ENCODE data around the gene IL19.

IL19 gene
- 0.15 to 0.54 (median 0.27) reads per million in 4 donors for total RNA-seq

GRCh38 chr1:206770531-206771337, at the start of gene IL19:
Gene IL19, plus strand, starts transcription at chr1:206770773. Its CDS starts 65,890 bp downstream, at chr1:206836663.
- DNase-seq = no peak

- no peak for DNase-seq
These were observed 49.1 kb upstream of the IL19 start for GRCh38 chr1:206721454-206721853.

GRCh38 chr1:206722751-206723461, 47.7 kb upstream of the IL19 start:
- DNase-seq = no peak

GRCh38 chr1:206723462-206723804, 47.1 kb upstream of the IL19 start:
- DNase-seq = no peak

GRCh38 chr1:206723805-206724472, 46.6 kb upstream of the IL19 start:
- no peak for DNase-seq

- peak in 4 of 5 donors; percentile 40 to 65 (median 48) for DNase-seq
These were observed 45.2 kb upstream of the IL19 start for GRCh38 chr1:206725109-206725963.

- DNase-seq = no peak
These were observed 42.4 kb upstream of the IL19 start for GRCh38 chr1:206727981-206728696.

GRCh38 chr1:206728697-206728987, 41.9 kb upstream of the IL19 start:
- no peak for DNase-seq

GRCh38 chr1:206729050-206729449, 41.5 kb upstream of the IL19 start:
- no peak for DNase-seq

- no peak for DNase-seq
These were observed 41.1 kb upstream of the IL19 start for GRCh38 chr1:206729507-206729906.

- DNase-seq = no peak
These were observed 38.1 kb upstream of the IL19 start for GRCh38 chr1:206732508-206732907.

- DNase-seq = no peak
These were observed 37.6 kb upstream of the IL19 start for GRCh38 chr1:206732992-206733391.

- DNase-seq = peak; percentile 45 to 76 (median 63)
These were observed 36.0 kb upstream of the IL19 start for GRCh38 chr1:206734499-206735142.

GRCh38 chr1:206735553-206736031, 35.0 kb upstream of the IL19 start:
- DNase-seq = no peak

- peak; percentile 31 to 81 (median 48) for DNase-seq
These were observed 33.5 kb upstream of the IL19 start for GRCh38 chr1:206736878-206737728.

GRCh38 chr1:206737729-206738201, 32.8 kb upstream of the IL19 start:
- DNase-seq = peak in 1 of 5 donors; percentile 58

GRCh38 chr1:206738370-206739366, 31.9 kb upstream of the IL19 start:
- no peak for DNase-seq

GRCh38 chr1:206739411-206740076, 31.0 kb upstream of the IL19 start:
- peak in 1 of 5 donors; percentile 77 for DNase-seq
